ENCODE measurements around the gene TRIM69. TPM values are rescaled to one million over a fixed set of nuclear protein-coding genes. Genes with fewer than 3 reads are reported as not detected.

The TRIM69 gene
- total RNA-seq, 1 experiment from 2014 or later: 6.7 TPM

DNA sequence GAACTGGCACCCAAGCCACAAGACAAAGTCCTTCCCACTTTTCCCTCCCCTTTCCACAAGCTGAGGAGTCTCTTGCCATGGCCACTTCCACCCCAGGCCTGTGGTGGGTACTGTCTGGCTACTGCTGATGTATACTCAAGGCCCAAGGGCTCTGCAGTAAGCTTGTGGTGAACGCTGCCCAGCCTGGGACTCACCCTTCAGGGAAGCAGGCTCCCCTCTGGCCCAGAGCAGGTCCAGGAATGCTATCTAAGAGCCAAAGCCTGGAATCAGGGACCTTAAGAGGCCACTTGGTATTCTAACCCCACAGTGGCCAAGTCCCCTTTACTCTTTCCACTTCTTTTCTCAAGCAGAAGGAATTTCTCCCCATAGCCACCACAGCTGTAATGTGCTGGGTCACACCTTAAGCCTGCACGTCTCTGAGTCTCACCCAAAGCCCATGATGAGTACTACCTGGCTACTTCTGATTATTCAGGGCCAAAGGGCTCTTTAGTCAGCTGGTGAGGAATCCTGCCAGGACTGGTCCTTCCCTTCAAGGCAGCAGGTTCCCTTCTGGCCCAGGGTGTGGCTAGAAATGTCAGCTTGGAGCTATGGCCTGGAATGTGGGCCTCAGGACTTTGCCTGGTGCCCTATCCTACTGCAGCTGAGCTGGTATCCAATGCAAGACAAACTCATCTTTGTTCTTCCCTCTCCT is 29.2 kb upstream of the TRIM69 start:
- Histone ChIP-seq H3K4me3 (ENCODE audit: low read depth, low read length) (no peak overlapping the region), H3K27me3 (replicated peaks; ENCODE audit: control insufficient read depth, insufficient read depth, low read length) (no peaks in the 10 kb centered on the region), H3K4me1 (peaks cover 21% of the 10 kb centered on the region), H3K36me3 (ENCODE audit: control insufficient read depth, insufficient read depth, low read length) (no peaks in the 10 kb centered on the region), H3K9me3 (0 out of 2 replicates have a peak, but pooled peaks cover 5% of the 10 kb centered on the region)
- Mint-ChIP-seq H3K27ac (ENCODE audit: unreplicated experiment) (no peak overlapping the region), H3K27me3 (ENCODE audit: insufficient read depth, unreplicated experiment) (peaks cover 6% of the 10 kb centered on the region), H3K9me3 (ENCODE audit: unreplicated experiment) (peaks cover 19% of the 10 kb centered on the region), H3K36me3 (ENCODE audit: insufficient read depth, unreplicated experiment) (peaks cover 9% of the 10 kb centered on the region), H3K4me1 (ENCODE audit: low read depth, unreplicated experiment) (no peaks in the 10 kb centered on the region), H3K4me3 (ENCODE audit: unreplicated experiment) (no peak overlapping the region)
- ChIA-PET POLR2A (interaction anchor here (1.5 kb wide), 1 partner anchor 22 kb away, joined by 8 read pairs; no protein-coding TSS in a partner anchor), CTCF (no interaction called here)
- intact Hi-C loops (cut with micrococcal nuclease; ENCODE audit: unreplicated experiment): no loop called here
- TF ChIP-seq, protein P1, sequence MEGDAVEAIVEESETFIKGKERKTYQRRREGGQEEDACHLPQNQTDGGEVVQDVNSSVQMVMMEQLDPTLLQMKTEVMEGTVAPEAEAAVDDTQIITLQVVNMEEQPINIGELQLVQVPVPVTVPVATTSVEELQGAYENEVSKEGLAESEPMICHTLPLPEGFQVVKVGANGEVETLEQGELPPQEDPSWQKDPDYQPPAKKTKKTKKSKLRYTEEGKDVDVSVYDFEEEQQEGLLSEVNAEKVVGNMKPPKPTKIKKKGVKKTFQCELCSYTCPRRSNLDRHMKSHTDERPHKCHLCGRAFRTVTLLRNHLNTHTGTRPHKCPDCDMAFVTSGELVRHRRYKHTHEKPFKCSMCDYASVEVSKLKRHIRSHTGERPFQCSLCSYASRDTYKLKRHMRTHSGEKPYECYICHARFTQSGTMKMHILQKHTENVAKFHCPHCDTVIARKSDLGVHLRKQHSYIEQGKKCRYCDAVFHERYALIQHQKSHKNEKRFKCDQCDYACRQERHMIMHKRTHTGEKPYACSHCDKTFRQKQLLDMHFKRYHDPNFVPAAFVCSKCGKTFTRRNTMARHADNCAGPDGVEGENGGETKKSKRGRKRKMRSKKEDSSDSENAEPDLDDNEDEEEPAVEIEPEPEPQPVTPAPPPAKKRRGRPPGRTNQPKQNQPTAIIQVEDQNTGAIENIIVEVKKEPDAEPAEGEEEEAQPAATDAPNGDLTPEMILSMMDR (IDR thresholded peaks at IDR 0.05; ENCODE audit: insufficient read depth in 1 of 2, low read depth in 1 of 2, low read length in 1 of 2, severe bottlenecking in 1 of 2, unreplicated experiment in 1 of 2): no peak
- peak; percentile 48 to 83 for DNase-seq
- BruUV-seq (replicated peaks): no TSS peak

DNA sequence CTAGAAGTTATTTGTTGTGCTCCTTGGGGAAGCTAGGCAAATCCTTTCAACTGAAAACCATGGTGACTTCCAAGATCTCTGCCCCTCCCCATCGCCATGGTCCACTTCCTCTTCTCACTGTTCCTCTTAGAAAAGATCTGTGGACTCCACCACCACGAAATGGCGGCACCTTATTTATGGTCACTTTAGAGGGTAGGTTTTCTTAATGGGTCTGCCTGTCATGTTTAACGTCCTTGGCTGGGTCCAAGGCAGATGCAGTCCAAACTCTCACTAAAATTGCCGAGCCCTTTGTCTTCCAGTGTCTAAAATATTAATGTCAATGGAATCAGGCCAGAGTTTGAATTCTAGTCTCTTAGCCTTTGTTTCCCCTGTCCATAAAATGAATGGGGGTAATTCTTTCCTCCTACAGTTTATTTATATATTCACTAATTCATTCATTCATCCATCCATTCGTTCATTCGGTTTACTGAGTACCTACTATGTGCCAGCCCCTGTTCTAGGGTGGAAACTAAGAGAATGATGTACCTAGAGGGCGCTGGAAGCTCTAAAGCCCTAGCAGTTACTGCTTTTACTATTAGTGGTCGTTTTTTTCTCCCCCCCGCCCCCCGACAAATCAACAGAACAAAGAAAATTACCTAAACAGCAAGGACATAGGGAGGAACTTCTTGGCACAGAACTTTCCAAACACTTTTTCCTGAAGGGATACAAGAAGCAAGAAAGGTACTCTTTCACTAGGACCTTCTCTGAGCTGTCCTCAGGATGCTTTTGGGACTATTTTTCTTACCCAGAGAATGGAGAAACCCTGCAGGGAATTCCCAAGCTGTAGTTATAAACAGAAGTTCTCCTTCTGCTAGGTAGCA is 25.9 kb upstream of the TRIM69 start:
- CTCF ChIA-PET: interaction anchor here (3.7 to 4.0 kb wide), 2 partner anchors 18 to 47 kb away, joined by 26 to 27 read pairs; partner anchors contain the start of gene SPG11
- H3K36me3 Mint-ChIP-seq (ENCODE audit: insufficient read depth, unreplicated experiment): peaks cover 19% of the 10 kb centered on the region
- DNase-seq: no peak
- Histone ChIP-seq H3K36me3 (ENCODE audit: control insufficient read depth, insufficient read depth, low read length) (no peaks in the 10 kb centered on the region), H3K27me3 (replicated peaks; ENCODE audit: control insufficient read depth, insufficient read depth, low read length) (no peaks in the 10 kb centered on the region), H3K4me1 (peaks cover 21% of the 10 kb centered on the region), H3K4me3 (ENCODE audit: low read depth, low read length) (peak overlapping the region; percentile 66), H3K9me3 (no peaks in the 10 kb centered on the region)
- H3K27me3 Mint-ChIP-seq (ENCODE audit: insufficient read depth, unreplicated experiment): no peaks in the 10 kb centered on the region
- no peaks in the 10 kb centered on the region for H3K4me1 Mint-ChIP-seq (ENCODE audit: low read depth, unreplicated experiment)
- H3K4me3 Mint-ChIP-seq (ENCODE audit: unreplicated experiment): peak overlapping the region; percentile 100
- H3K27ac Mint-ChIP-seq (ENCODE audit: unreplicated experiment): peak overlapping the region; percentile 99
- POLR2A ChIA-PET: interaction anchor here (0.5 to 4.8 kb wide), 5 partner anchors 19 to 76 kb away, joined by 4 to 32 read pairs (median 6); partner anchors contain the start of gene SPG11
- TF ChIP-seq, protein P1 (IDR thresholded peaks at IDR 0.05; ENCODE audit: insufficient read depth in 1 of 2, low read depth in 1 of 2, low read length in 1 of 2, severe bottlenecking in 1 of 2, unreplicated experiment in 1 of 2): peak; percentile 9 to 34
- no peaks in the 10 kb centered on the region for H3K9me3 Mint-ChIP-seq (ENCODE audit: unreplicated experiment)
- BruUV-seq (replicated peaks): TSS peak; percentile 49
- intact Hi-C loops (cut with micrococcal nuclease; ENCODE audit: unreplicated experiment): loop anchor here (1.0 kb wide), 2 partner anchors 18 to 47 kb away; partner anchors contain the start of gene SPG11
